ENCODE results near the gene UBE2J2.
"Not testable (repeated sequence)": the region's sequence is repeated elsewhere in the genome, so short reads cannot be mapped to it uniquely, and the experiment has no call there.

Gene UBE2J2

GRCh38 chr1:1253972-1254666, 19.5 kb downstream of the UBE2J2 start:
- DNase-seq, result no peak

- no peak for DNase-seq
Measured at GRCh38 chr1:1253314-1253713, 20.3 kb downstream of the UBE2J2 start.

DNA sequence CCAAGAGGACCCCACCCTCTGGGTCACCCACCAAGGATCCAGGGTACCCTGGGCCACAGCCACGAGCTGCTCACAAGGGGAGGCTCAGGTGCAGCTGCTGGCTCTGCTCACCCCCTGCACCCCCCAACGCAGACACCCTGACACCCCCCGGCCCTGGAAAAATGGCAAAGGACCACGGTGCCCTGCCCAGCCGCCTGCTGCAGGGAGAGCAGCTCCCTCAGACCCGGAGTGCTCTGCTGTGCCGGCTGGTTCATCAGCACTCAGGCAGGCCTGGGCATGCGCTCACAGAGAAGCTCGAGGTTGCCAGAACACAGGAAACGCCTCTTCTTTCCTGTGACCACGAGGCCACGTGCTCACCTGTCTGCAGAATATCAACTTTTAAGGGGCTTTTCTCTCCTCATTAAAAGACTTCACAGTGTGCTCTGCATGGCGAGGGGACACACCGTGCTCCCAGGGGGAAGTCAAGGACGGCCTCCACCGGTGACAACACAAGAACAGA, 22.8 kb downstream of the UBE2J2 start:
- DNase-seq, result no peak

DNA sequence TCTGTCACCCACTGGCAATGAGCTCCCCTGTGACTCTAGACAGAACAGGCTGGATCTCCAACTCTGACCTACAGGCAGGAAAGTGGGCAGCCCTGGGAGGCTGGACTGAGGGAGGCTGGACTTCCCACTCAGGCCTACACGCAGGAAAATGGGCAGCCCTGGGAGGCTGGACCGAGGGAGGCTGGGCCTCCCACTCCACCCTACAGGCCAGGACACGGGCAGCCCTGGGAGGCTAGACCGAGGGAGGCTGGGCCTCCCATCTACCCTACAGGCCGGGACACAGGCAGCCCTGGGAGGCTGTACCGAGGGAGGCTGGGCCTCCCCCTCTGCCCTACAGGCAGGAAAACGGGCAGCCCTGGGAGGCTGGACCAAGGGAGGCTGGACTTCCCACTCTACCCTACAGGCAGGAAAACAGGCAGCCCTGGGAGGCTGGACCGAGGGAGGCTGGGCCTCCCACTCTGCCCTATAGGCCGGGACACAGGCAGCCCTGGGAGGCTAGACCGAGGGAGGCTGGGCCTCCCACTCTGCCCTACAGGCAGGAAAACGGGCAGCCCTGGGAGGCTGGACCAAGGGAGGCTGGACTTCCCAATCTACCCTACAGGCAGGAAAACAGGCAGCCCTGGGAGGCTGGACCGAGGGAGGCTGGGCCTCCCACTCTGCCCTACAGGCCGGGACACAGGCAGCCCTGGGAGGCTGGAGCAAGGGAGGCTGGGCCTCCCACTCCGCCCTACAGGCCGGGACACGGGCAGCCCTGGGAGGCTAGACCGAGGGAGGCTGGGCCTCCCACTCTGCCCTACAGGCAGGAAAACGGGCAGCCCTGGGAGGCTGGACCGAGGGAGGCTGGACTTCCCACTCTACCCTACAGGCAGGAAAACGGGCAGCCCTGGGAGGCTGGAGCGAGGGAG, 25.4 kb downstream of the UBE2J2 start:
- DNase-seq, result not testable (repeated sequence)

DNA sequence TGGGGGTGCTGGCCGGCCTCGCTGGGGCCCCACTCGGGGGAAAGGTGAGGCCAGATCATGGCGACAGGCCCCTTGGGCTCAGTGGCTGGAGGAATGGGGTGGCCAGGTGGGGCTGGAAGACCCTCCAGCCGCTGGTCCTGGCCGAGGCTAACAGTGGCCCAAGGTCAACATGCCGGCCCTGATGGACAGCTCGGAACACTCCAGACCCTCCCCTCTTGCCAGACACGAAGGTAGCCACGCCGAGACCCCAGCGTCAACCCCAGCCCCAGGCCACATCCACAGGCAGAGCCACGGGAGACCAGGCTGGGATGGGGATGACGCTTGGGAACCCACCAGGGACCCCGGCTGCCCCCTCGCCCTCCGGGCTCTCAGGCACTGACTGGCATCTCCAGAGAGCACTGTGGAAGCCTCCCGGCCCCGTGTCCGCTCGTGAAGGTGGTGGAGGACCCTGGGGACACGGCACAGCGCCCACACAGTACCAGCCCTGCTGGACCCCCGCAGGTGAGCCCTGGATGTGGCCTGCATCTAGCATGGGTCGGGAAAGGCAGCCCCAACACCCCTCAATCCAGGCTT, 26.2 kb downstream of the UBE2J2 start:
- no peak for DNase-seq

DNA sequence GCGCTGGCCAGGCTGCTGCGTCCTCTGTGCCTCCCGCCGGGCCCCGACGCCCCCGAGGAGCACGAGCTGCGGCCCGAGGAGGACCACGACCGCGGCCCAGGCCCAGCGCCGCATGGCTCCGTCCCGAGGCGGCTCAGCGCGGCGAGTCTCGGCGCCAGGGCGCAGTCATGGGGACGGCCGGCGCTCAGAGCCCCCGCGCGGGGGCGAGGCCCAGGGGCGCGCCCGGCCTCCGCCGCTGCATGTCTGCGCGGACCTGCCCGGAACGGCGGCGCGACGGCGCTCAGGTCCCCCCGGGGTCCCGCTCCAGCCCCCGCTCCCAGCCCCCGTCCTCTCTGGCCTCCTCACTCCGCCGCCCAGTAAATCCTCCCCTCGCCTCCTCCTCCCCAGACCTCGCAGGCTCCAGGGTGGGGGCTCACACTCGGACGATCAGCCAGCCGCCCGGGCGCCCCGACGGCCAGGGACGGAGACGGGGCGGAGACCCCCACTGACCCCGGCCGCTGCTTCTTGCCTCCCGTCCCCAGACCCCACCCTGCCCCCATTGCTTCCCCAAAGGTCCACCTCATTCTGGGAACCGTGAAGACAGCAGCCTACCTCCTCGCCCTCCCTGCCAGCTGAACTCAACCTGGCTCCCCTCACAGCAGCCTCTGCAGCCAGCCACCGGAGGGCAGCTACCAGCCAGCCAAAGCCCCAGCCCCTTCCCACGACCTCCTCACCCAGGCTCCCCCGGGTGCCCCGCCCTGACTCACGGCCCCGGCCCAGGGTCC, 26.9 kb downstream of the UBE2J2 start, which contains the start of gene C1QTNF12:
TSS of gene C1QTNF12 (minus strand) at position 146 of the 764 bp plus-strand sequence. CDS start at position 114, 32 bp downstream.
- DNase-seq, result no peak

DNA sequence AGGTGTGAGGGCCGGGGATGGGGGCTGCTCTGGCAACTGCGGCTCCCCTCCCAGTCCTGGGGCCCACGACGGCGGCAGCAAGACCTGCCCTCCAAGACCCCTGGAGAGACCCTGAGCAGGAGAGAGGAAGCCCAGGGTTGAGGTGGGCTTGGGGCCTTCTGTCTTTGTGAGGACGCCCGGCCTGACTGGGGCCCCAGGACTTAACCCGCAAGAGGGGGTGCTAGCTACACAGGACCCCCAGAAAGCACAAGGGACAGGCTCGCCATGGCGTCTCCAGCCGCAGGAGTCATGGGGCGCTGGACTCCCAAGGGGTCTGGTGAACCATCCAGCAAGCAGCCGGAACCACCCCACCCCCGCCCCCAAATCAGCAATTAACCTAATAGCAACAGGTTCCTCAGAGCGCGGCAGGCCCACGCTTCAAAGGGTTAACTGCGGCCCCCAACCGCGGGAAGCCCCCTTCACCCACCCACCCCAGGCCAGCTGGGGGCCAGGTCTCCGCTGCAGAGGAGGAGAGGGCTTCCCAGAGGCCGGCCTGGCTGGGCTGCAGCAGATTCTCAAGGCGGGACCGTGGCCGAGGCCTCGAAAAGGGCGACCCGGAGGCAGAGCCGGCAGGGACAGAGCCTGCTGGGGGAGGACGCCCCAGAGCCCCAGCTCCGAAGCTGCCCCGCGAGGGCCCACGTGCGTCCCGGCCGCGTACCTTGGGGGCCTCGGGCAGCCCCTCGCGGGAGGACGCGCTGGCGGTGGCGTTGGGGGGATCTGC, 27.7 kb downstream of the UBE2J2 start:
- DNase-seq, result no peak

DNA sequence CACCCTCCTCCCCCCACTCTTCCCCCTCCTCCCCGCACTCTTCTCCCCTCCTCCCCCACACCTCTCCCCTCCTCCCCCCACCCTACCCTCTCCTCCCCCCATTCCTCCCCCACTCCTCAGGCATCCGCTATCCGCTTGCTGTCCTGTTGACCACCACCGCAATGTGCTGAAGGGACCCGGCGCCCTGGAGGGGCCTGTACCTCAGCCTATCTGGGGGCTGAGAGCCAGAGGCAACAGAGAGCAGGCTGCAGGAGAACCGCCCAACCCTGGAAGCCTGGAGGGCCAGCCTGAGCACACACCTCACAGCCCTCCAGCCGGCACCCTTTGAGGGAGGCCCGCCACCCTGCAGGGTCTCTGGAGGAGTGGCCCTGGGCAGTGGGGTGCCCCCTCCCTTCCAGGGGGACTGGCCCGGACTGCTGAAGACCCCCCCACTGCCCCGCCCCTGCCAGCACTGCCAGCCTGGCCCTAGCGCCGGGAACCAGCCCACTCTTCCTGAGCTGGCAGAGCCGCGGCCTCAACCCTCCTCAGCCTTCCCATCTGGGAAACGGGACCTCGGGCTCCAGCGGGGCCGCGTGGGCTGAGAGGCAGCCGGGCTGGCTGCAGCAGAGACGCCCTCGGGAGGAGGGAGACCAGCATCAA, 28.4 kb downstream of the UBE2J2 start:
- no peak for DNase-seq

DNA sequence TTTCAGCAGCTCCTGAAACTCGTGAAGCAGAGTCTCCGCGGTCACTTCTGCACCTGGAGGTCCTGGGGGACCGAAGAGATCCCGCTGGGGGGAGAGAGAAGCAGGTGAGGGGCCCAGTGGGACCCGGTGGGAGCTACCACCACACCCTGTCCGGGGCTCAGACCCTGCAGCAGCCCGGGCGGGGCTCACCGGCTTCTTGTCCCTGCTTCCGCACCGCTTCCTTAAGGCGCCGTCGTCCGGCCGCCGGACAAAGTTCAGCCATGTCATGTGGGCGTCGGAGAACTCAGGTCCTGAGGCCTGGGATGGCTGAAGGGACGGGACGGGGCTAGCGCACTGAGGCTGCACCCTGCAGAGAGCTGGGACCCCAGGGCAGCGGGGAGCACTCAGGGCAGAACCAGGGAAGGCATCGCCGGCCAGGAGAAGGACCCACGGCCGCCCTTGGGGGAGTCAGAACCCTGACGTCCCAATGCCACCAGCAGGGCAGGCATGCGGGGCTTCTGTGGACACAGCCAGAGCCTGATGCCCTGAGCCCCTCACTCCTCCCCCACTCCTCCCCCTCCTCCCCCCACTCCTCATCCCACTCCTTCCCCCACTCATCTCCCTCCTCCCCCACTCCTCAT, 29.4 kb downstream of the UBE2J2 start:
- DNase-seq, result no peak

- DNase-seq, result no peak
Measured at GRCh38 chr1:1243807-1244191, 29.9 kb downstream of the UBE2J2 start.

DNA sequence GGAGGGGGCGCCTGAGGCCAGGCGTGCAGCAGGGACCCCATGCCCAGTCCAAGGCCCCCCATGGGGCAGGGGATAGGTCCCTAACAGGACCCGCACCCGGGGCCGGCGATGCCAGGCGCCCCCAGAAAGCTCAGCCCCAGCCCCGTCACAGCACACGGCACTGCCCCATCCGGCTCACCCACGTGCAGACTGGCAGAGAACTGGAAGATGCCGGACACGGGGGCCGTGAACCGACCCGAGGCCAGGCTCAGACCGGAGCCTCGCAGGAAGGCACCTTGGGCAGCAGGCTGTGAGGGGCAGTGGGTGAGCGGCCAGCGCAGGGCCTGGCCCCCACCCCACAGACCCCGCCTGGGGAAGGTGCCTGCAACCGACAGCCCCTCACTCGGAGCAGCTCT, 30.4 kb downstream of the UBE2J2 start:
- DNase-seq, result no peak

- no peak for DNase-seq
Measured at GRCh38 chr1:1242461-1243265, 31.0 kb downstream of the UBE2J2 start.

- DNase-seq, result no peak
Measured at GRCh38 chr1:1241588-1242219, 31.9 kb downstream of the UBE2J2 start.

GRCh38 chr1:1240822-1241587, 32.6 kb downstream of the UBE2J2 start:
- DNase-seq, result no peak

- no peak for DNase-seq
Measured at GRCh38 chr1:1240348-1240732, 33.3 kb downstream of the UBE2J2 start.

DNA sequence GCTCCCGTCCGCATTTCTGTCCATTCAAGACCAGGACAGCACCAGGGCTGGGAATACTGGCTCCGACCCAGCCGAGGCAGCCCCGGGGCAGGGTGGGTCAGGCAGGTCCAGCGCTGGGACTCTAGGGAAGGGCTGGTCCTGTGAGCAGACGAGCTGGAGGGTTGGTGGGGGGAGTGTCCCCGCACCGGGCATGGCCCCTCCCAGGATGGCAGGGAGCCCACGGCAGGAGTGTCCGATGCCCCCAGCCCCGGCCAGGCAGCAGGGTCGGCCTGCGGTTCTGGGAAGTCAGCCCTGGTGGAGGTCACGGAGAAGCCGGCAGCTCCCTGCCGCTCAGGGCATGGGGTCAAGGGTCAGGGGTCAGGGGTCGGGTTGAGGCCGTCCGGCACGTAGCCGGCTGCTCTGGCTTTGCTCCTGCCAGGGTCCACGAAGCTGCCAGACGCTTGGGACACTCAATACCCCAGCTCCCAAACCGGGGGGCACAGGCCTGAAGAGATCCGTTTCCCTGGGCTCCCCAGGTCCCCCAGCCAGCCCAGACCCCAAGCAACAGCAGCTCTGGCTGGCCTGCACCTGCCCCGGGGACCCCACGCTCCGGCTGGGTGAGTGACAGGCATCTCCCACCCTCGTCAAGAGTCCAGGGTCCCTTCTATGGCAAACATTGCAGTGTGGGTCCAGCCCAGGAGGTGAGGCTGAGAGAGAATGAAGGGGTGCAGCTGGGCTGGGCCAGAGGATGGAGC, 33.9 kb downstream of the UBE2J2 start:
- no peak for DNase-seq

GRCh38 chr1:1239227-1239613, 34.4 kb downstream of the UBE2J2 start:
- no peak for DNase-seq

DNA sequence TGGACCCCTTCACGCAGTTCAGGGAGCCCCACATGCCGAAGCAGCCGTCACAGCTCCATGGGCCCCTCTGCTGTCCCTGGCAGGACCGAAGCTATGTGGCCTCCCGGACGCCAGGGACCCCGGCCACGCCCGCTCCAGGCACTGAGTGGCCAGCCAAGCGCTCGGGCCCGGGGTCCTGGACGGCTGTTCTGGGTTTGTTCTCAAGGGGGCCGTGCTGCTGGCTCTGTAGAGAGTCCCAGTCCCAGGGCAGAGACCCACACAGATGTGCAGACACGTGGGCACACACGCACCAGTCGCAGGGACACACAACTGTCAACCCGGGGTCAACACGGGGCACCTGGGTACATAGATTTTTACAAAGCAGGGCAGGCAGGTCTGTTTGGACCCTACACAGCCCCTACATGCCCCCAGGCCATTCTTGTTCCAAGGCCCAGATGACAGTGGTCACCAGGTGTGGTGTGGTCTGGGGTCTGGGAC, 34.9 kb downstream of the UBE2J2 start:
- DNase-seq, result no peak

Data from NCI-H187 treated with DMSO at 0.1 percent for 48 hours (cell line).